ENCODE measurements around the gene EIF2S1.

DNA sequence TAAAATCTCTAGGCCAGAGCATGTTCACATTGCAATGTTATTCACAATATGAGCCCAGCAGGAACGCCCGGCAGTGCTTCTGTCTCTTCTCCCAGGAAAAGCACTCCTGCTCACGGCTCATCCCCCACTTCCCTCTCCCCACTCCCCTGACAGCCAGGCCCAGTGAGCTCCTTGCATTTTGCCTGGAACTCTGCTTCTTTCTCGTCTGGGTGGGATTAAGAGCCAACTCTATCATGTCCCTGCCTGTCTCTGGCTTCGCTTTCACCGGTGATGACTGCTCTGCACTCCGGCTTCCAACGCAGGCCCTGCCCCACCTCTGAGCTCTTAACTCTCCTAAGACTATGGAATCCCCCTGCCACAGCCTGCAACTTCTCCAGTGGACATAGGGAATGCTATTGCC lies 49.3 kb downstream of the EIF2S1 start:
- no peak for TF ChIP-seq EZH2phosphoT487 (IDR thresholded peaks at IDR 0.05; ENCODE audit: borderline replicate concordance, low read length)
- no peak for TF ChIP-seq CTCF (conservative IDR thresholded peaks at IDR 0.05; ENCODE audit: low read depth, low read length)
- TF ChIP-seq EZH2 (IDR thresholded peaks at IDR 0.05; ENCODE audit: low read length, unreplicated experiment), result no peak
